Keratinocyte (primary cell): Measurements from ENCODE around the gene XAB2. TPM values are rescaled to one million over a fixed set of nuclear protein-coding genes. Genes with fewer than 3 reads are reported as not detected.

ENCODE experiments used
- DNase-seq: peaks from one replicate; pipeline ENCODE4 v3.0.0-alpha.2; 2011; ENCODE audit warnings: low read depth, missing footprints, low spot score
- FAIRE-seq: peaks from 2 replicates; lab custom pipeline; 2011; peaks lifted over from hg19 to GRCh38; lab: Jason Lieb, UNC
- H2AFZ ChIP-seq: 2 replicates; pipeline ENCODE4 v1.6.0; 2012; ENCODE audit warnings: low read length, control low read depth, inconsistent platforms; ENCODE audit not compliant: control insufficient read depth
- H3K27ac ChIP-seq: 2 replicates; pipeline ENCODE4 v1.5.1; 2011; ENCODE audit warnings: low read length; ENCODE audit not compliant: control insufficient read depth, insufficient read depth
- H3K27me3 ChIP-seq: 3 replicates; pipeline ENCODE4 v1.6.0; 2011; ENCODE audit warnings: low read length; ENCODE audit not compliant: control insufficient read depth, insufficient read depth; ENCODE audit errors: extremely low read depth
- H3K36me3 ChIP-seq, 2 experiments: 2 replicates in 1 of 2; 3 replicates in 1 of 2; pipeline ENCODE4 v1.5.1; 2011; ENCODE audit warnings: low read length in 2 of 2, mild to moderate bottlenecking in 1 of 2; ENCODE audit not compliant: control insufficient read depth in 2 of 2, insufficient read depth in 2 of 2; ENCODE audit errors: extremely low read depth in 1 of 2
- H3K4me1 ChIP-seq: 3 replicates; pipeline ENCODE4 v1.5.1; 2011; ENCODE audit warnings: low read length; ENCODE audit not compliant: control insufficient read depth, insufficient read depth; ENCODE audit errors: extremely low read depth
- H3K4me2 ChIP-seq: 3 replicates; pipeline ENCODE4 v1.6.0; 2011; ENCODE audit warnings: low read depth, low read length; ENCODE audit not compliant: control insufficient read depth, insufficient read depth; ENCODE audit errors: extremely low read depth
- H3K4me3 ChIP-seq, 3 experiments: fragments of 200-600 bp in 1 of 3; sonication (generic) in 1 of 3; 2 replicates in 2 of 3; 3 replicates in 1 of 3; pipeline ENCODE4 v1.5.1; 2011 to 2016; ENCODE audit warnings: low read length in 3 of 3, mild to moderate bottlenecking in 3 of 3, control low read depth in 2 of 3, inconsistent platforms in 1 of 3, low read depth in 1 of 3, mixed read lengths in 1 of 3, mixed run types in 1 of 3, moderate library complexity in 1 of 3; ENCODE audit not compliant: control insufficient read depth in 2 of 3, insufficient read depth in 2 of 3; ENCODE audit errors: extremely low read depth in 1 of 3
- H3K79me2 ChIP-seq: 2 replicates; pipeline ENCODE4 v1.6.0; 2012; ENCODE audit warnings: low read length; ENCODE audit not compliant: control insufficient read depth, insufficient read depth
- H3K9ac ChIP-seq: 3 replicates; pipeline ENCODE4 v1.6.0; 2011; ENCODE audit warnings: low read length; ENCODE audit not compliant: control insufficient read depth, insufficient read depth; ENCODE audit errors: extremely low read depth
- H3K9me1 ChIP-seq: 3 replicates; pipeline ENCODE4 v1.6.0; 2011; ENCODE audit warnings: low read length; ENCODE audit not compliant: control insufficient read depth, insufficient read depth; ENCODE audit errors: extremely low read depth
- H3K9me3 ChIP-seq: 2 replicates; pipeline ENCODE4 v1.5.1; 2012; ENCODE audit warnings: low read depth, low read length; ENCODE audit not compliant: control insufficient read depth
- H4K20me1 ChIP-seq: 3 replicates; pipeline ENCODE4 v1.6.0; 2011; ENCODE audit warnings: low read length; ENCODE audit not compliant: control insufficient read depth, insufficient read depth; ENCODE audit errors: extremely low read depth
- EZH2 ChIP-seq: IDR thresholded peaks from one replicate; pipeline ENCODE4 v1.6.1; 2012; ENCODE audit warnings: inconsistent platforms, mild to moderate bottlenecking, low read length, moderate library complexity
- dilution Hi-C: fragments of 300-500 bp; cut with MboI; formaldehyde crosslinking; loops from one replicate; pipeline ENCODE4 v1.7.0; 2020; ENCODE audit warnings: low sequenced_read_pairs; ENCODE audit not compliant: extremely low pct_ligation_motif_present
- polyA plus RNA-seq, 5 experiments: library from polyadenylated mRNA; depleted of rRNA in 3 of 5; stranded (reverse) in 3 of 5; stranded (forward) in 1 of 5; unstranded in 1 of 5; fragments of >200 nt; gene quantifications; 1 replicate in 1 of 5; 2 replicates in 3 of 5; 3 replicates in 1 of 5; pipeline versions ENCODE4 v1.2.1 to v1.2.3, GENCODE V29; 2011 to 2012; ENCODE audit warnings: missing spikeins in 2 of 5, low read depth in 1 of 5, low replicate concordance in 1 of 5
- small RNA-seq, 3 experiments: library from RNA; depleted of rRNA; stranded (forward); fragments of <200 nt; gene quantifications; one replicate each; pipeline ENCODE3, GENCODE V24; 2012; ENCODE audit warnings: low read depth in 3 of 3, low replicate concordance in 1 of 3; ENCODE audit not compliant: insufficient read length in 3 of 3
- TF ChIP-seq, protein P1 (sequence below), 3 experiments: IDR thresholded peaks in 1 of 3; conservative IDR thresholded peaks in 1 of 3; optimal IDR thresholded peaks in 1 of 3; 2 replicates in 2 of 3; 3 replicates in 1 of 3; pipeline versions ENCODE3 to v1.5.1; 2011; ENCODE audit warnings: low read length in 3 of 3, mild to moderate bottlenecking in 3 of 3, moderate library complexity in 2 of 3, control low read depth in 1 of 3, inconsistent platforms in 1 of 3; ENCODE audit not compliant: insufficient read depth in 2 of 3; ENCODE audit errors: extremely low read depth in 1 of 3

Gene XAB2
- polyA plus RNA-seq, 1 donor (not counting 4 experiments of a cell fraction or from before 2014, with no cell fraction given), result 15.6 TPM

- H3K4me2 ChIP-seq, result no peak overlapping the region
- no peak overlapping the region for H2AFZ ChIP-seq
- no peak overlapping the region for H3K27ac ChIP-seq
- H3K4me1 ChIP-seq, result peaks cover 10% of the 10 kb centered on the region
- peak; percentile 44 for FAIRE-seq
- no peaks in the 10 kb centered on the region for H3K9me3 ChIP-seq
- DNase-seq, result no peak
- no peaks in the 10 kb centered on the region for H3K27me3 ChIP-seq
- H3K4me3 ChIP-seq, result no peak overlapping the region
- no peak overlapping the region for H3K9ac ChIP-seq
- TF ChIP-seq EZH2, result no peak
- TF ChIP-seq, protein P1, sequence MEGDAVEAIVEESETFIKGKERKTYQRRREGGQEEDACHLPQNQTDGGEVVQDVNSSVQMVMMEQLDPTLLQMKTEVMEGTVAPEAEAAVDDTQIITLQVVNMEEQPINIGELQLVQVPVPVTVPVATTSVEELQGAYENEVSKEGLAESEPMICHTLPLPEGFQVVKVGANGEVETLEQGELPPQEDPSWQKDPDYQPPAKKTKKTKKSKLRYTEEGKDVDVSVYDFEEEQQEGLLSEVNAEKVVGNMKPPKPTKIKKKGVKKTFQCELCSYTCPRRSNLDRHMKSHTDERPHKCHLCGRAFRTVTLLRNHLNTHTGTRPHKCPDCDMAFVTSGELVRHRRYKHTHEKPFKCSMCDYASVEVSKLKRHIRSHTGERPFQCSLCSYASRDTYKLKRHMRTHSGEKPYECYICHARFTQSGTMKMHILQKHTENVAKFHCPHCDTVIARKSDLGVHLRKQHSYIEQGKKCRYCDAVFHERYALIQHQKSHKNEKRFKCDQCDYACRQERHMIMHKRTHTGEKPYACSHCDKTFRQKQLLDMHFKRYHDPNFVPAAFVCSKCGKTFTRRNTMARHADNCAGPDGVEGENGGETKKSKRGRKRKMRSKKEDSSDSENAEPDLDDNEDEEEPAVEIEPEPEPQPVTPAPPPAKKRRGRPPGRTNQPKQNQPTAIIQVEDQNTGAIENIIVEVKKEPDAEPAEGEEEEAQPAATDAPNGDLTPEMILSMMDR (optimal IDR thresholded peaks at IDR 0.05 in 1 of 3, IDR thresholded peaks at IDR 0.05 in 1 of 3, conservative IDR thresholded peaks at IDR 0.05 in 1 of 3; ENCODE audit: extremely low read depth in 1 of 3, insufficient read depth in 2 of 3, low read length in 3 of 3), result no peak
- H3K79me2 ChIP-seq, result no peaks in the 10 kb centered on the region
- H3K36me3 ChIP-seq, result no peaks in the 10 kb centered on the region
- dilution Hi-C loops, result no loop called here
- no peaks in the 10 kb centered on the region for H4K20me1 ChIP-seq
- H3K9me1 ChIP-seq, result no peaks in the 10 kb centered on the region
Measured at GRCh38 chr19:7575434-7576040, 53.8 kb downstream of the XAB2 start.

DNA sequence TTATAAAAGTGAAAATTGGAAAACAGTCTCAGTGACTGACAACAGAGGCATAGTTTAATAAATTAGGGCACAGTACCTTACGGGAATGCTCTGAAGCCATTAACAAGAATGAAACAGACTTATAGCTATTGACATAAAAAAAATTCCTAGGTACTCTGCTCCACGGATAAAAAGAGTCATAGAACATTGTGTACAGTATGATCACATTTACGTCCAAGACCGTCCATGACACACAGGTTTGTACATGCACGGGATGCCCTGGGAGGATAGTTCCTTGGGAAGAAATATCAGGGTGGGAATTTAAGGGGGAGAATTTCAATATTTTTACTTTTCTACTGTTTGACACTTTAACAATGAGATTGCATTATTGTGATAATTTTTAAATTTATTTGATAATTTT lies 58.6 kb downstream of the XAB2 start:
- Histone ChIP-seq H3K79me2 (no peaks in the 10 kb centered on the region), H3K36me3 (no peaks in the 10 kb centered on the region), H3K4me2 (peak overlapping the region; percentile 64), H3K27me3 (no peaks in the 10 kb centered on the region), H4K20me1 (no peaks in the 10 kb centered on the region), H3K27ac (peak overlapping the region; percentile 26), H3K4me3 (no peak overlapping the region), H3K9ac (peak overlapping the region; percentile 15), H2AFZ (peak overlapping the region; percentile 33), H3K9me1 (no peaks in the 10 kb centered on the region), H3K9me3 (no peaks in the 10 kb centered on the region), H3K4me1 (peaks cover 12% of the 10 kb centered on the region)
- dilution Hi-C loops, result no loop called here
- no peak for TF ChIP-seq EZH2
- TF ChIP-seq, protein P1 (optimal IDR thresholded peaks at IDR 0.05 in 1 of 3, IDR thresholded peaks at IDR 0.05 in 1 of 3, conservative IDR thresholded peaks at IDR 0.05 in 1 of 3; ENCODE audit: extremely low read depth in 1 of 3, insufficient read depth in 2 of 3, low read length in 3 of 3), result no peak
- peak; percentile 32 for FAIRE-seq
- no peak for DNase-seq

Small RNAs within 50 kb of the gene (small RNA-seq; reads per million reads assigned to genes)
- gene MIR6792, result 0 reads per million in 3 experiments

Other genes with a start within 250 kb of the XAB2 start
- 1.1 to 2.7 TPM (median 1.3 TPM) in 3 replicates for gene PEX11G, start 140.5 kb downstream of the XAB2 start, polyA plus RNA-seq
- 8.5 to 15.9 TPM (median 10.0 TPM) in 3 replicates for gene ZNF358, start 113.4 kb downstream of the XAB2 start, polyA plus RNA-seq
- 14.0 to 36.0 TPM (median 15.5 TPM) in 3 replicates for gene MCOLN1, start 106.9 kb downstream of the XAB2 start, polyA plus RNA-seq
- 22.4 to 40.0 TPM (median 33.1 TPM) in 3 replicates for gene PNPLA6, start 93.8 kb downstream of the XAB2 start, polyA plus RNA-seq
- 2.4 to 6.1 TPM (median 5.0 TPM) in 3 replicates for gene CAMSAP3, start 33.7 kb downstream of the XAB2 start, polyA plus RNA-seq
- gene PET100, start 248 bp upstream of the XAB2 start, polyA plus RNA-seq, result 32.8 to 85.8 TPM (median 51.5 TPM) in 3 replicates
- gene PCP2, start 4.2 kb upstream of the XAB2 start, polyA plus RNA-seq, result not detected in 3 replicates
- gene STXBP2, start 7.6 kb upstream of the XAB2 start, polyA plus RNA-seq, result 58.8 to 88.7 TPM (median 63.6 TPM) in 3 replicates
- gene RETN, start 39.5 kb upstream of the XAB2 start, polyA plus RNA-seq, result not detected in 3 replicates
- gene MCEMP1, start 47.5 kb upstream of the XAB2 start, polyA plus RNA-seq, result 0.09 TPM in 1 of 3 replicates, not detected in the others
- 27.7 to 141 TPM (median 54.8 TPM) in 3 replicates for gene TRAPPC5, start 51.3 kb upstream of the XAB2 start, polyA plus RNA-seq
- gene FCER2, start 72.6 kb upstream of the XAB2 start, polyA plus RNA-seq, result 0.14 TPM in 1 of 3 replicates, not detected in the others
- gene CLEC4G, start 102.6 kb upstream of the XAB2 start, polyA plus RNA-seq, result not detected in 3 replicates
- gene CD209, start 118.0 kb upstream of the XAB2 start, polyA plus RNA-seq, result not detected in 3 replicates
- 0.03 TPM in 1 of 3 replicates, not detected in the others for gene CLEC4M, start 133.7 kb upstream of the XAB2 start, polyA plus RNA-seq
- 7.5 to 14.8 TPM (median 8.5 TPM) in 3 replicates for gene EVI5L, start 200.7 kb upstream of the XAB2 start, polyA plus RNA-seq
- gene PRR36, start 244.8 kb upstream of the XAB2 start, polyA plus RNA-seq, result 0.05 TPM in 2 of 3 replicates, not detected in the other